Medulla oblongata (tissue), 1 donor: ENCODE results near the gene CAPN2.
"Not testable (repeated sequence)": the region's sequence is repeated elsewhere in the genome, so short reads cannot be mapped to it uniquely, and the experiment has no call there.

Experiments used
- DNase-seq: peaks from one replicate; pipeline ENCODE4 v3.0.0-alpha.2; 2015; ENCODE audit errors: extremely low spot score

Gene CAPN2

GRCh38 chr1:223739366-223740037 lies 27.2 kb downstream of the CAPN2 start:
- no peak for DNase-seq

- not testable (repeated sequence) for DNase-seq
Measured at GRCh38 chr1:223740038-223740736, 27.8 kb downstream of the CAPN2 start.

GRCh38 chr1:223741861-223742260 lies 29.5 kb downstream of the CAPN2 start:
- DNase-seq, result no peak

GRCh38 chr1:223742856-223743517 lies 30.6 kb downstream of the CAPN2 start:
- DNase-seq, result no peak

- DNase-seq, result no peak
Measured at GRCh38 chr1:223745731-223746130, 33.4 kb downstream of the CAPN2 start.

- no peak for DNase-seq
Measured at GRCh38 chr1:223747838-223748335, 35.5 kb downstream of the CAPN2 start.

GRCh38 chr1:223748405-223748772 lies 36.0 kb downstream of the CAPN2 start:
- no peak for DNase-seq

- DNase-seq, result peak; percentile 73
Measured at GRCh38 chr1:223748773-223749733, 36.7 kb downstream of the CAPN2 start.

- DNase-seq, result no peak
Measured at GRCh38 chr1:223750730-223751570, 38.6 kb downstream of the CAPN2 start.

- DNase-seq, result no peak
Measured at GRCh38 chr1:223751696-223752095, 39.4 kb downstream of the CAPN2 start.

- DNase-seq, result no peak
Measured at GRCh38 chr1:223752721-223753515, 40.6 kb downstream of the CAPN2 start.

- no peak for DNase-seq
Measured at GRCh38 chr1:223754681-223755431, 42.5 kb downstream of the CAPN2 start.

GRCh38 chr1:223755432-223755792 lies 43.1 kb downstream of the CAPN2 start:
- no peak for DNase-seq

- DNase-seq, result peak; percentile 90
Measured at GRCh38 chr1:223755992-223756775, 43.8 kb downstream of the CAPN2 start.

- no peak for DNase-seq
Measured at GRCh38 chr1:223756806-223757700, 44.7 kb downstream of the CAPN2 start.

- DNase-seq, result no peak
Measured at GRCh38 chr1:223758734-223759133, 46.4 kb downstream of the CAPN2 start.

GRCh38 chr1:223759273-223759672 lies 46.9 kb downstream of the CAPN2 start:
- DNase-seq, result no peak
